ENCODE data around the gene HORMAD1. TPM values are rescaled to one million over a fixed set of nuclear protein-coding genes. Genes with fewer than 3 reads are reported as not detected.

HORMAD1 gene
- polyA plus RNA-seq, 1 of the 3 experiments (the other 2 are of a cell fraction): not detected

DNA sequence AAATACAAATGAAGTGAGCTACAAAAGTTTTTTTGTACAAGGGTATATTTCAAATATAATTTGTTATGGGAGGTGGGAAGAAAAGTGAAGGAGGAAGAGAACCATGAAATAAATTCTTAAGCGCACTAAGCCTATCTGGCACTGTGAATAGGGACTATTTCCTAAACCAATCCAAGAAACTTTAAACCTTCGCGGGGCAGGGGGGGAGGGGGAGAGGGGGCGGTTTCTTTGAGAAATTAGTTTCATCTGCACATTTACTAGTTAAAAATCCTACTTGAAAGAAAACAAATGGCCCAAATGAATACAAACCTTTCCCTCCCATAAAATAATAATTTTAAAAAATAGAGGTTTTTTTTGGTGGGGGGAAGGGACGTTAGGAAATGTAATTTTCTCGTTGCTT, 24.1 kb downstream of the HORMAD1 start:
- peaks cover 4% of the 10 kb centered on the region for H3F3A ChIP-seq (replicated peaks; ENCODE audit: insufficient read depth)
- H3K4me3 ChIP-seq (ENCODE audit: low read depth in 2 of 2, low read length in 1 of 2): peak overlapping the region; percentile 95
- DNase-seq: no peak
- H3K27ac ChIP-seq (ENCODE audit: low read depth in 2 of 2, low read length in 1 of 2): peak overlapping the region in 1 of 2 experiments; percentile 82; a peak in 3 of 4 replicates
- no peaks in the 10 kb centered on the region for H3K9me3 ChIP-seq
- WGBS (ENCODE audit: low lambda C conversion rate): 1% methylated on average over 6 of the region's 6 CpGs
- H3K4me1 ChIP-seq (ENCODE audit: control insufficient read depth in 1 of 2, insufficient read depth in 2 of 2, low read depth in 1 of 2, low read length in 1 of 2): peaks cover 9 to 17% of the 10 kb centered on the region in 2 experiments; a peak in 2 of 4 replicates
- no peaks in the 10 kb centered on the region for H3K27me3 ChIP-seq (ENCODE audit: insufficient read depth)
- ChIA-PET CTCF (interaction anchor here (0.8 to 1.6 kb wide), 6 partner anchors 8 to 226 kb away, joined by 3 to 8 read pairs (median 4); no protein-coding TSS in a partner anchor), POLR2A (interaction anchor here (0.6 to 1.6 kb wide), 3 partner anchors 19 to 117 kb away, joined by 3 to 5 read pairs (median 4); partner anchors contain the start of genes ENSA and MCL1)
- H3K9me2 ChIP-seq: no peaks in the 10 kb centered on the region
- TF ChIP-seq, protein P1, sequence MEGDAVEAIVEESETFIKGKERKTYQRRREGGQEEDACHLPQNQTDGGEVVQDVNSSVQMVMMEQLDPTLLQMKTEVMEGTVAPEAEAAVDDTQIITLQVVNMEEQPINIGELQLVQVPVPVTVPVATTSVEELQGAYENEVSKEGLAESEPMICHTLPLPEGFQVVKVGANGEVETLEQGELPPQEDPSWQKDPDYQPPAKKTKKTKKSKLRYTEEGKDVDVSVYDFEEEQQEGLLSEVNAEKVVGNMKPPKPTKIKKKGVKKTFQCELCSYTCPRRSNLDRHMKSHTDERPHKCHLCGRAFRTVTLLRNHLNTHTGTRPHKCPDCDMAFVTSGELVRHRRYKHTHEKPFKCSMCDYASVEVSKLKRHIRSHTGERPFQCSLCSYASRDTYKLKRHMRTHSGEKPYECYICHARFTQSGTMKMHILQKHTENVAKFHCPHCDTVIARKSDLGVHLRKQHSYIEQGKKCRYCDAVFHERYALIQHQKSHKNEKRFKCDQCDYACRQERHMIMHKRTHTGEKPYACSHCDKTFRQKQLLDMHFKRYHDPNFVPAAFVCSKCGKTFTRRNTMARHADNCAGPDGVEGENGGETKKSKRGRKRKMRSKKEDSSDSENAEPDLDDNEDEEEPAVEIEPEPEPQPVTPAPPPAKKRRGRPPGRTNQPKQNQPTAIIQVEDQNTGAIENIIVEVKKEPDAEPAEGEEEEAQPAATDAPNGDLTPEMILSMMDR (IDR thresholded peaks at IDR 0.05): no peak
- TF ChIP-seq GATA2 (CRISPR knock-in tag; IDR thresholded peaks at IDR 0.05) (no peak), RCOR1 (IDR thresholded peaks at IDR 0.05; ENCODE audit: low read length) (no peak), RXRA (IDR thresholded peaks at IDR 0.05; ENCODE audit: borderline replicate concordance, low read depth) (no peak), FOXM1 (IDR thresholded peaks at IDR 0.05; ENCODE audit: low read depth) (no peak), NFIC (IDR thresholded peaks at IDR 0.05; ENCODE audit: borderline replicate concordance) (no peak)
- TF ChIP-seq, protein P2, sequence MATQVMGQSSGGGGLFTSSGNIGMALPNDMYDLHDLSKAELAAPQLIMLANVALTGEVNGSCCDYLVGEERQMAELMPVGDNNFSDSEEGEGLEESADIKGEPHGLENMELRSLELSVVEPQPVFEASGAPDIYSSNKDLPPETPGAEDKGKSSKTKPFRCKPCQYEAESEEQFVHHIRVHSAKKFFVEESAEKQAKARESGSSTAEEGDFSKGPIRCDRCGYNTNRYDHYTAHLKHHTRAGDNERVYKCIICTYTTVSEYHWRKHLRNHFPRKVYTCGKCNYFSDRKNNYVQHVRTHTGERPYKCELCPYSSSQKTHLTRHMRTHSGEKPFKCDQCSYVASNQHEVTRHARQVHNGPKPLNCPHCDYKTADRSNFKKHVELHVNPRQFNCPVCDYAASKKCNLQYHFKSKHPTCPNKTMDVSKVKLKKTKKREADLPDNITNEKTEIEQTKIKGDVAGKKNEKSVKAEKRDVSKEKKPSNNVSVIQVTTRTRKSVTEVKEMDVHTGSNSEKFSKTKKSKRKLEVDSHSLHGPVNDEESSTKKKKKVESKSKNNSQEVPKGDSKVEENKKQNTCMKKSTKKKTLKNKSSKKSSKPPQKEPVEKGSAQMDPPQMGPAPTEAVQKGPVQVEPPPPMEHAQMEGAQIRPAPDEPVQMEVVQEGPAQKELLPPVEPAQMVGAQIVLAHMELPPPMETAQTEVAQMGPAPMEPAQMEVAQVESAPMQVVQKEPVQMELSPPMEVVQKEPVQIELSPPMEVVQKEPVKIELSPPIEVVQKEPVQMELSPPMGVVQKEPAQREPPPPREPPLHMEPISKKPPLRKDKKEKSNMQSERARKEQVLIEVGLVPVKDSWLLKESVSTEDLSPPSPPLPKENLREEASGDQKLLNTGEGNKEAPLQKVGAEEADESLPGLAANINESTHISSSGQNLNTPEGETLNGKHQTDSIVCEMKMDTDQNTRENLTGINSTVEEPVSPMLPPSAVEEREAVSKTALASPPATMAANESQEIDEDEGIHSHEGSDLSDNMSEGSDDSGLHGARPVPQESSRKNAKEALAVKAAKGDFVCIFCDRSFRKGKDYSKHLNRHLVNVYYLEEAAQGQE (IDR thresholded peaks at IDR 0.05; ENCODE audit: low read depth, low read length): no peak
- H3K4me2 ChIP-seq: peak overlapping the region; percentile 76
- peak overlapping the region; percentile 95 for H2AFZ ChIP-seq (ENCODE audit: low read depth)
- peak overlapping the region; percentile 73 for H3K9ac ChIP-seq
- H4K20me1 ChIP-seq (ENCODE audit: insufficient read depth): no peaks in the 10 kb centered on the region
- peaks cover 29 to 32% of the 10 kb centered on the region in 2 experiments for H3K36me3 ChIP-seq (replicated peaks in 1 of 2; ENCODE audit: control insufficient read depth in 1 of 2, insufficient read depth in 2 of 2, low read length in 1 of 2)
- peaks cover 22% of the 10 kb centered on the region for H3K79me2 ChIP-seq (ENCODE audit: insufficient read depth)

DNA sequence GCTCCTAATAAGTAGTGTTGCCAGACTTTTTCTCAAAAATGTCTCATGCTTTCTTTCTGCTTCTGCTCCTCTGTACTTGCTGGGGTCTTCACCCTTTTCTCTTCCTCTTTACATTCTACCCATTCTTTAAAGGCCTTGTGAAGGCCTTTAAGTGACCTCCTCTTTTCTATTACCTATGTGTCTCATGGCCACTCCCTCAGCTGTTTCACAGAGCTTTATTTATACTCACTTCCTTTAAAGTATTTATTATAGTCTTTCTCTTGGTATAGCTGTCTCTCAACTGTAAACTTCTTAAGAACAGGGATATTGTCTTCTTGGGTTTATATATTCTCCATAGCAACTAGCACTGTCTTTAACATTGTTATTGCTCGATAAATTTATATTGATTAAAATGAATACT, 24.5 kb downstream of the HORMAD1 start:
- Histone ChIP-seq H3K36me3 (replicated peaks in 1 of 2; ENCODE audit: control insufficient read depth in 1 of 2, insufficient read depth in 2 of 2, low read length in 1 of 2) (peaks cover 31 to 33% of the 10 kb centered on the region in 2 experiments), H3K27me3 (ENCODE audit: insufficient read depth) (no peaks in the 10 kb centered on the region), H4K20me1 (ENCODE audit: insufficient read depth) (no peaks in the 10 kb centered on the region), H3K79me2 (ENCODE audit: insufficient read depth) (peaks cover 22% of the 10 kb centered on the region), H2AFZ (ENCODE audit: low read depth) (peak overlapping the region; percentile 63), H3F3A (replicated peaks; ENCODE audit: insufficient read depth) (peaks cover 4% of the 10 kb centered on the region), H3K9ac (peak overlapping the region; percentile 29; the same call in 1 of the 2 replicates), H3K27ac (ENCODE audit: low read depth in 2 of 2, low read length in 1 of 2) (no peak overlapping the region; a peak in 1 of 4 replicates), H3K9me3 (no peaks in the 10 kb centered on the region), H3K4me3 (ENCODE audit: low read depth in 2 of 2, low read length in 1 of 2) (peak overlapping the region; percentile 95), H3K4me1 (ENCODE audit: control insufficient read depth in 1 of 2, insufficient read depth in 2 of 2, low read depth in 1 of 2, low read length in 1 of 2) (peaks cover 9 to 17% of the 10 kb centered on the region in 2 experiments; a peak in 2 of 4 replicates), H3K9me2 (no peaks in the 10 kb centered on the region), H3K4me2 (peak overlapping the region; percentile 76)
- DNase-seq: no peak
- ChIA-PET CTCF (interaction anchor here (0.8 to 1.2 kb wide), 2 partner anchors 9 to 116 kb away, joined by 3 to 4 read pairs; no protein-coding TSS in a partner anchor), POLR2A (no interaction called here)
- WGBS (ENCODE audit: low lambda C conversion rate): 29% methylated on average over 1 of the region's 1 CpG
- TF ChIP-seq RFX5 (IDR thresholded peaks at IDR 0.05; ENCODE audit: low read length) (no peak), NRF1 (IDR thresholded peaks at IDR 0.05; ENCODE audit: low read depth, low read length) (no peak), MXI1 (IDR thresholded peaks at IDR 0.05; ENCODE audit: low read depth, low read length) (no peak), EP300 (IDR thresholded peaks at IDR 0.05; ENCODE audit: borderline replicate concordance in 1 of 2, low read depth in 1 of 2, low read length in 1 of 2) (no peak), RCOR1 (IDR thresholded peaks at IDR 0.05; ENCODE audit: low read length) (no peak), RXRA (IDR thresholded peaks at IDR 0.05; ENCODE audit: borderline replicate concordance, low read depth) (no peak), GATA2 (CRISPR knock-in tag; IDR thresholded peaks at IDR 0.05) (no peak), RAD21 (IDR thresholded peaks at IDR 0.05; ENCODE audit: low read length) (no peak)
- TF ChIP-seq, protein P3, sequence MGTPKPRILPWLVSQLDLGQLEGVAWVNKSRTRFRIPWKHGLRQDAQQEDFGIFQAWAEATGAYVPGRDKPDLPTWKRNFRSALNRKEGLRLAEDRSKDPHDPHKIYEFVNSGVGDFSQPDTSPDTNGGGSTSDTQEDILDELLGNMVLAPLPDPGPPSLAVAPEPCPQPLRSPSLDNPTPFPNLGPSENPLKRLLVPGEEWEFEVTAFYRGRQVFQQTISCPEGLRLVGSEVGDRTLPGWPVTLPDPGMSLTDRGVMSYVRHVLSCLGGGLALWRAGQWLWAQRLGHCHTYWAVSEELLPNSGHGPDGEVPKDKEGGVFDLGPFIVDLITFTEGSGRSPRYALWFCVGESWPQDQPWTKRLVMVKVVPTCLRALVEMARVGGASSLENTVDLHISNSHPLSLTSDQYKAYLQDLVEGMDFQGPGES (IDR thresholded peaks at IDR 0.05; ENCODE audit: low read depth, low read length): no peak
- TF ChIP-seq, protein P4, sequence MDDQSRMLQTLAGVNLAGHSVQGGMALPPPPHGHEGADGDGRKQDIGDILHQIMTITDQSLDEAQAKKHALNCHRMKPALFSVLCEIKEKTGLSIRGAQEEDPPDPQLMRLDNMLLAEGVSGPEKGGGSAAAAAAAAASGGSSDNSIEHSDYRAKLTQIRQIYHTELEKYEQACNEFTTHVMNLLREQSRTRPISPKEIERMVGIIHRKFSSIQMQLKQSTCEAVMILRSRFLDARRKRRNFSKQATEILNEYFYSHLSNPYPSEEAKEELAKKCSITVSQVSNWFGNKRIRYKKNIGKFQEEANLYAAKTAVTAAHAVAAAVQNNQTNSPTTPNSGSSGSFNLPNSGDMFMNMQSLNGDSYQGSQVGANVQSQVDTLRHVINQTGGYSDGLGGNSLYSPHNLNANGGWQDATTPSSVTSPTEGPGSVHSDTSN (IDR thresholded peaks at IDR 0.05): no peak
- TF ChIP-seq, protein P1 (IDR thresholded peaks at IDR 0.05): no peak
- TF ChIP-seq, protein P5, sequence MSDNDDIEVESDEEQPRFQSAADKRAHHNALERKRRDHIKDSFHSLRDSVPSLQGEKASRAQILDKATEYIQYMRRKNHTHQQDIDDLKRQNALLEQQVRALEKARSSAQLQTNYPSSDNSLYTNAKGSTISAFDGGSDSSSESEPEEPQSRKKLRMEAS (IDR thresholded peaks at IDR 0.05; ENCODE audit: low read depth): no peak

All from SK-N-SH (cell line).